ENCODE results near the gene TBPL1.

DNA sequence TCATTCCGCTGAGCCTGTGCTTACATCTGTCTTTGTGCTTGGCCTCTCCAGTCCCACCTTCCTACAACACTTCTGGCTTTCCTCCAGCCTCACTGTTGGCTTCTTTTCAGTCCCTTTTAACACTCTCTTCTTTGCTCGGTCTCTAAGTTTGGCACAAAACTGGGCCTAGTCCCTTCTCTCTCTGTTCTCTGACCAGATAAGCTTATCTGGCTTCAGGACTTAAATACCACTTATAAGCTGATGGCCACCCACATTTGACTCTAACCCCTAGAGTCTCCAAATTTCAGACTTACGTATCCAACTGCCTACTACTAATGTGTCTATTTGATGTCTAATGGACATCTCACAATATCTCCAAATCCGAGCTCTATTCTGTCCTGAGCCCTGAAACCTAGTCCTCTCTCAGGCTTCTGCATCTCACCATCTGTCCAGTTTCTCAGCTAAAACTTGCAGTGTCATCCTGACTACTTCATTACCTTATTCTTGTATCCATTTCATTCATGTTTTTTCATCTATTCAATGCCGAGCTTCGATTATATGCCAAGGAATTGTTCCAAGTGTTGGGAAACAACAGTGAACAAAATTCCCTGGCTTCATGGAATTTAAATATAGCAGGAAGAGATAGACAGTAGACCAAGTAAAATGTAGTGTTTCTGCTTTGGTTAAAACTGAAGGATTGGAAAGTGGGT, 40.1 kb downstream of the TBPL1 start:
- no peak for TF ChIP-seq ARNTL (CRISPR knock-in tag; IDR thresholded peaks at IDR 0.05; ENCODE audit: borderline replicate concordance, low read depth)
- TF ChIP-seq ZFP3 (CRISPR knock-in tag; IDR thresholded peaks at IDR 0.05): no peak
- TF ChIP-seq, protein P1, sequence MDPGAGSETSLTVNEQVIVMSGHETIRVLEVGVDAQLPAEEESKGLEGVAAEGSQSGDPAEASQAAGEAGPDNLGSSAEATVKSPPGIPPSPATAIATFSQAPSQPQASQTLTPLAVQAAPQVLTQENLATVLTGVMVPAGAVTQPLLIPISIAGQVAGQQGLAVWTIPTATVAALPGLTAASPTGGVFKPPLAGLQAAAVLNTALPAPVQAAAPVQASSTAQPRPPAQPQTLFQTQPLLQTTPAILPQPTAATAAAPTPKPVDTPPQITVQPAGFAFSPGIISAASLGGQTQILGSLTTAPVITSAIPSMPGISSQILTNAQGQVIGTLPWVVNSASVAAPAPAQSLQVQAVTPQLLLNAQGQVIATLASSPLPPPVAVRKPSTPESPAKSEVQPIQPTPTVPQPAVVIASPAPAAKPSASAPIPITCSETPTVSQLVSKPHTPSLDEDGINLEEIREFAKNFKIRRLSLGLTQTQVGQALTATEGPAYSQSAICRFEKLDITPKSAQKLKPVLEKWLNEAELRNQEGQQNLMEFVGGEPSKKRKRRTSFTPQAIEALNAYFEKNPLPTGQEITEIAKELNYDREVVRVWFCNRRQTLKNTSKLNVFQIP (CRISPR knock-in tag; IDR thresholded peaks at IDR 0.05; ENCODE audit: borderline replicate concordance, low read depth): no peak
- no peak for TF ChIP-seq ESRRG (CRISPR knock-in tag; IDR thresholded peaks at IDR 0.05)
- no peak for TF ChIP-seq CSDC2 (CRISPR knock-in tag; IDR thresholded peaks at IDR 0.05)
- no peak for TF ChIP-seq CREB5 (CRISPR knock-in tag; IDR thresholded peaks at IDR 0.05; ENCODE audit: low read depth)
- no peak for TF ChIP-seq ZNF70 (CRISPR knock-in tag; IDR thresholded peaks at IDR 0.05)
- TF ChIP-seq ZFP30 (CRISPR knock-in tag; IDR thresholded peaks at IDR 0.05): no peak
- TF ChIP-seq, protein P2, sequence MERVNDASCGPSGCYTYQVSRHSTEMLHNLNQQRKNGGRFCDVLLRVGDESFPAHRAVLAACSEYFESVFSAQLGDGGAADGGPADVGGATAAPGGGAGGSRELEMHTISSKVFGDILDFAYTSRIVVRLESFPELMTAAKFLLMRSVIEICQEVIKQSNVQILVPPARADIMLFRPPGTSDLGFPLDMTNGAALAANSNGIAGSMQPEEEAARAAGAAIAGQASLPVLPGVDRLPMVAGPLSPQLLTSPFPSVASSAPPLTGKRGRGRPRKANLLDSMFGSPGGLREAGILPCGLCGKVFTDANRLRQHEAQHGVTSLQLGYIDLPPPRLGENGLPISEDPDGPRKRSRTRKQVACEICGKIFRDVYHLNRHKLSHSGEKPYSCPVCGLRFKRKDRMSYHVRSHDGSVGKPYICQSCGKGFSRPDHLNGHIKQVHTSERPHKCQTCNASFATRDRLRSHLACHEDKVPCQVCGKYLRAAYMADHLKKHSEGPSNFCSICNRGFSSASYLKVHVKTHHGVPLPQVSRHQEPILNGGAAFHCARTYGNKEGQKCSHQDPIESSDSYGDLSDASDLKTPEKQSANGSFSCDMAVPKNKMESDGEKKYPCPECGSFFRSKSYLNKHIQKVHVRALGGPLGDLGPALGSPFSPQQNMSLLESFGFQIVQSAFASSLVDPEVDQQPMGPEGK (CRISPR knock-in tag; IDR thresholded peaks at IDR 0.05; ENCODE audit: borderline replicate concordance): no peak
- TF ChIP-seq TSHZ2 (CRISPR knock-in tag; IDR thresholded peaks at IDR 0.05): no peak
